NOMO-1 treated with dmso at 0.1 percent for 144 hours (cell line): Measurements from ENCODE around the gene ZNF599.
"Not testable (repeated sequence)": the region's sequence is repeated elsewhere in the genome, so short reads cannot be mapped to it uniquely, and the experiment has no call there.

Experiments used
- DNase-seq: peaks from one replicate; lab custom pipeline; 2025; ENCODE audit not compliant: unreplicated experiment; lab: John Stamatoyannopoulos, UW

ZNF599 gene

DNA sequence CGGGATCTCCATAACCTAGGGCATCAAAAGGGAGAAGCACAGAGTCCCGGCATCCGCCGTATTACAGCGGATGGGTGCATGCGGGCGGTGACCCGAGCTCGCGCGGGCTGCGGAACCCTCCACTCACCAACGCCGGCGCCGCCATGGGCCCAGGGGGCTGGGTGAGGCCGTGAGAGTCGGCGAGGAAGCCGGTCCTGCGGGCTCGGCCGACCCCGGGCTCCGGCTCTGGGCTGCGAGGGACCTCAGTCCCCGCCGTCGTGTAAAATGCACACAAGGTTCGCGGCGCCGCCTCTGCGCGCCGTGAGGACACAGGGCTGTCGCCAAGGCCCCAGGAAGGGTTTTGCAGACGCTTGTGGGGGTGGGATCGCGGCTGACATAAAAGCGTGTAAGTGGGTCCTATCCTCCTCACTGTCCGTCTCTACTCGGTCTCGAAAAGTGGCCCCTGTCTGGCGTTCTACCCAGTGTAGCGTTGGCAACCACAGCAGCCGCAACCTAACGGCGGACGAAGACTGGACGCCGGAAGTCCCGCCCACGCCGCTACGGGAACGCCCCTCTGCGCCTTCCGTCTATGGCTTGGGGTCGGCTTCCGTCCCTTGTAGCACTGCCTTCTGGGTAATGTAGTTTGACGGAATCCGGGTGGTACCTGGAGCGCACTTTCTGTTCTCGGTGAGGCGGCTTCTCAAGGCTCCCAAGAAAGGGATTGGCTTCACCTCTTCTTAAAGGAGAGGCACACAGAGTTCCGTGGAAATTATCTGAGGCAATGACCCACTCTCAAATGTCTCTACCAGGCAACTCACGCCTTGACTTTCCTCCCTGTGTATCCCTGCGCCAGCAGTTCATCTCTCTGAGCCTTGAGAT, at the start of gene ZNF599:
ZNF599 (minus strand) TSS at position 519 of the 858 bp plus-strand sequence; CDS start at position 145, 374 bp downstream.
- DNase-seq = no peak

DNA sequence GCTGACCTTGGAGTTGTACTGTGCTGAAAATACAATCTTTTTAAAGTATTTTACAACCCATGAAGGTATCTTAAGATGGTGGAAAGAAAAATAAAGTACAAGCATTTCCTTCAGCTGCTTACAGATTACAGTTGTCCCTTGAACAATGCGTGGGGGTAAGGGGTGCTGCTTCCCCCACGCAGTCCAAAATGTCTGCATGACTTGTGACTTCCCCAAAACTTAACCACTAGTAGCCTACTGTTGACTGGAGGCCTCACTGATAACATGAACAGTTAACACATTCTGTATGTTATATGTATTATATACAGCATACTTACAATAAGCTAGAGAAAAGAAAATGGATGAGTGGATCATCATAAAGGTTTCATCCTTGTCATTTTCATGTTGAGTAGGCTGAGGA, 45.3 kb upstream of the ZNF599 start:
- DNase-seq = no peak

DNA sequence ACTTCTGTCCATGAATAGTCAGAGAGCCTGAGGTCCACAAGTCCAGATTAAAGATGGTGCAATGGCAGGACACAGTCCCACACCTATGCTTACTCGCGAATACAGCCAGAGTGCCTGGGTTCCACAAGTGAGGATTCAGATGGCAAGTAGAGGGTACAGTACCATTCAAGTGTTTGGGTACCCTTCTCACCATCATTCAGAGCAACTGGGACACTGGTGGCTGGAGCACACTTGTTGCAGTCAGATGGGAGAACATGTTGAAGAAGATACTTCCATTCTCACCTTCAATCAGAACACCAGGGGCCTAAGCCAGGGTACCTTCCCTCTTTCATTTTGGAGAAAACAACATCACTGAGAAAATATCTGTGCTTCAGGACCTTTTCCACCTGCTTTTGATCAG, 43.7 kb upstream of the ZNF599 start:
- DNase-seq = no peak

DNA sequence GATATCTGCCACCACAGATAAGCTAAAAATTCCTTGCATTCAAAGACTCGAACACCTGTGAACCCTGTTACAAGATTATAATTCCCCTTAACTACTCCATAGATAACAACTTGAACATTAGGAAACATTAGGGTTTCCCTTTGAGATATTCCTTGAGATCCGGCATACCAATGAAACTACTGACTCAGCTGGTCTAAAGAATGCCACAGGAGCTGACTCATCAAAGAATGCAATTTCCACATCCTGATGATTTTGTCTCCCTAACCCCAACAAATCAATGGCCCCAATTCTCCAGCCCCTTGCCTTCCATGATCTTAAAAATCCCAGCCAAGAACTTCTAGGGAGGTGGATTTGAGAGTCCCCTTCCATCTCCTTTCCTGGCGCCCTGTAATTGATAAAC, 35.6 kb upstream of the ZNF599 start:
- DNase-seq = no peak

DNA sequence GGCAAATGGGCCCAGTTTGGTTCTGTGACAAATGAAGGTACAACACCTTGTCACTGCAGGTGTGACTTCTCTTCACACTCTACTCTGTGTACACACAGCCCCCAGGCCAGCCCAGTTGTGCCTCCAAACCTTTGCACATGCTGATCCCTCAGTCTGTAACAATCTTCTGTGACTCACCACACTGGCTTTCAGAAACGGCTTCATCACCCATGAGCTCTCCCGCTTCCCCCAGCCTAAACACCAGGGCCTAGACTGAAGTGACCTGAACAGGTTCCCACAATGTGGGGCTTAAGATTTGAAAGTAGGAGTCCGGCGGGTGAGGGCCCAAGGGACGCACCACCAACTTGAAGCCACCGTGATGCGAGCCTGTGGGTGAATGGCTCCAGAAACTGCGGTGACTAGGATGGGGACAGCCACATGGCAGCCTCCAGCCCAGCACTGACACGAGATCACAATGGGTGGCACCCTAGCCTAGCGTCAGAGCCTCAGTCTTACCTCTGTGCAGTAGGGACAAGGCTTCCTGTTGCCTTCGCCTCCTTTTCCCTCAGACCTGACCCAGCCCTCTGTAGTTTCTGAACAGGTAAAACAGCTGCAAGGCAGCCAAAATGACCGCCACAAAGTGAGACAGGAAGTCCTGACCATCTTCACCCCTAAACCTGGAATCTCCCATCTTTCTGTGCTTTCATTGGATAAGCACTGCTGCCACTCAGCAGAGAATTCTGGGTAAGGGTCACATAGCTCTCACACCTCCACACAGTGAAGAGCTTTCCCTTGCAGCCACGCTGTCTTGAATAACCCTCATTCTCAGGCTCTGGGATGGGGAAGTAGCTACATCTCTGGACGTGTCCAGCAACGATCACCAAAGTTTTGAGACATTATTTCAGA, 34.2 kb upstream of the ZNF599 start:
- no peak for DNase-seq

DNA sequence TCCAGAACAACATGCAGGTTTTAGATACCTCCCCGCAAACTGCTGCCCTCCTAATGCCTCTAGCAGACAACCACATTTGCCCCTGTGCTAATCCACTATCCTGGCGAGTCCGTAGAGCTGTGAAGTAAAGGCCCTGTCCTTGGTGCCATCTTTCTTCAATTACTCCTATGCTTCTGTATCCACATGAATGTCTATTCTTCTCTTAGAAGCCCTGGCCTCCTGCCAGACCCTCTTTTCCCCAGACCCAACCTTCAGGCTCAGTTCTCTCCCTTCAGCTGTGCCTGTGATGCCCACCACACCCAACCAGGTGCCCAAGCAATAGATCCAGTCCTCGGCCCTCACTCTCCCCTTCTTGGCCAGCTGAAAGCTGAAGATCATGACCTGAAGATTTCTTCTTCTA, 31.1 kb upstream of the ZNF599 start:
- no peak for DNase-seq

DNA sequence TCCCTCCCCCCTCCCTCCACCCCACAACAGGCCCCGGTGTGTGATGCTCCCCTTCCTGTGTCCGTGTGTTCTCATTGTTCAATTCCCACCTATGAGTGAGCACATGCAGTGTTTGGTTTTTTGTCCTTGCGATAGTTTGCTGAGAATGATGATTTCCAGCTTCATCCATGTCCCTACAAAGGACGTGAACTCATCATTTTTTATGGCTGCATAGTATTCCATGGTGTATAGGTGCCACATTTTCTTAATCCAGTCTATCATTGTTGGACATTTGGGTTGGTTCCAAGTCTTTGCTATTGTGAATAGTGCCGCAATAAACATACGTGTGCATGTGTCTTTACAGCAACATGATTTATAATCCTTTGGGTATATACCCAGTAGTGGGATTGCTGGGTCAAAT, 23.9 kb upstream of the ZNF599 start:
- DNase-seq = not testable (repeated sequence)

DNA sequence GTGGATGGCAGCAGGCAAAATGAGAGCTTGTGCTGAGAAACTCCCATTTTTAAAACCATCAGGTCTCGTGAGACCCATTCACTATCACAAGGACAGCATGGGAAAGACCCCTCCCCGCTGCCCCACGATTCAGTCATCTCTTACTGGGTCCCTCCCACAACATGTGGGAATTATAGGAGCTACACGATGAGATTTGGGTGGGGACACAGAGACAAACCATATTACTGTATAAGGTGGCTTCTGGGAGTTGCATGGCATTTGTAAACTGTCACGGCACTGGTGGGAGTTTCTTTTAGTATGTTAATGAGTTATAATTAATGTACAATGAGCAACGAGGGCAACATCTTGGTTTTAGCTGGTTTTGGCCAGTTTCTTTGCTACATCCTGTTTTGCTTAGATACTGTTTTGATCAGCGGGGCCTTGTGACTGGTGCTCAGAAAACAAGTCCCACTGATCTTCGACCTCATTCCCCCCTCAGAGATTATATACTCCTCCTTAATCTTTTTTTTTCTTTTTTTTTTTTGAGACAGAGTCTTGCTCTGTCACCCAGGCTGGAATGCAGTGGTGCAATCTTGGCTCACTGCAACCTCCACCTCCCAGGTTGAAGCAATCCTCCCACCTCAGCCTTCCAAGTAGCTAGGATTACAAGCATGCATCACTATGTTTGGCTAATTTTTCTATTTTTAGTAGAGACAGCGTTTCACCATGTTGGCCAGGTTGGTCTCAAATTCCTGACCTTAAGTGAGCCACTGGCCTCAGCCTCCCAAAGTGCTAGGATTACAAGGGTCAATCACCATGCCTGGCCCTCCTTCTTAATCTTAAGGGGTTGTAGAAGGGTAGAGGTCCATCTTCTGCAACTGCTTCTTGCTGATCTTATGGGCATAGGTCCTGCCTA, 21.3 kb upstream of the ZNF599 start:
- no peak for DNase-seq

DNA sequence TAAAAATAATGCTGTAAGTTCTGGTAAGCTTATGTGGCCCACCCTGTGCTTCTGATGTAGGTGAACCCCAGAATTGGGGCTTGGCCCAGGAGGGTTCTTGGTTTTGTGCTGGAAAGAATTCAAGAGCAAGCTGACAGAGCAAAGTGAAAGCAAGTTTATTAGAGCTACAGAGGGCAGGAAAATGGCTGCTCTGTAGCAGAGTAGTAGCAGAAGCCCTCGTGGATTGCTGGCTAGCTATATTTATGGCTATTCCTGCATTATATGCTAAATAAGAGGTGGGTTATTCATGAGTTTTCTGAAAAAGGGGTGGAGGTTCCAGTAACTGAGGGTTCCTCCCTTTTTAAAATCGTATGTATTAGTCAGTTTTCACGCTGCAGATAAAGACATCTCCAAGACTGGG, 20.6 kb upstream of the ZNF599 start:
- no peak for DNase-seq

DNA sequence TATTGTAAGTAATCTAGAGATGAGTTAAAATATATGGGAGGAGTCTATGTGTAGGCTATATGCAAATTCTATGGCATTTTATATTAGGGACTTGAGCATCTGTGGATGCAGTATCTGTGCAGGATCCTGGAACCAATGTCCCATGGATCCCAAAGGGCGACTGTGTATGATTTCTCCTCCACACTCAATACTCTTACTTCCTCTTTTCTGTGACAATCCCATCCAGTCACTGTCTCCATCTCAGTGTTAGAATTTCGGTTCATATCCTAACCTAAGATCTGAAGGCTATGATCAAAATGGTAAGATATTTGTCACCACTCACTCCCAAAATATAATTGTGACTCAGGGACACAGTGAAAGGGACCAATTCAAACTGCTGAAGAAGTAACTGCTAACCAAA, 15.1 kb upstream of the ZNF599 start:
- no peak for DNase-seq

DNA sequence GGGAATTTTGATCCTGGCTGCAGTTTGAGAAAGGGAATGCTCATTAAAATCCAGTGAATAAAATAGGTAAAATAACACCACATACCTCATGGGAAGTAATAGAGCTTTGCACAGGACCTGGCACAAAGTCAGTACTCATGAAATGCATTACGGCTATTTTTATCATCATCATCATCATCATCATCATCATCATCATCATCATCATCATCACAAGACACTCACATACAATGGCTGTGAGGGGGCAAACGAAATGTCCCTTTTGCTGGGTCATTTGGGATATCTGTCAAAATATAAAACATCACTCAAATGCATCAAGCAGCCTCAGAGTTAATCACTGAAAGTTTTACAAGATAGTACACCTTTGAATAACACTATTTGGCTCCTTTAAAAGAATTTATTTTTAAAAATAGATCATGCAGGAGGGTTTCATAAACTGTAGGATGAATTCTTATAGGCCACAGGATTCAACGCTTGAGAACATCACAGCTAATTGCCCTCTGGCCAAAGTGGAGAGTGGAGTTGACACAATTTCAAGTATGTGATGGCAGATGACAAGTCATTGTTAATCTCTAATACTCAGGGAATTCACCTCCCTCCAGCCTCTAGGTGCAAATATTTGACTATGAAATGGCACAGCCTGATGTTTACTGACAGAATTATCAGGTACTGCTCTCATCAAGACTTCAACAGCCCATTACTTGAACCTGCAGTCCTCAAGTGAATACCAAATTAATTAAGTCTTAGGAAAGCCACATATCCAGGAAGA, 14.2 kb upstream of the ZNF599 start:
- no peak for DNase-seq

DNA sequence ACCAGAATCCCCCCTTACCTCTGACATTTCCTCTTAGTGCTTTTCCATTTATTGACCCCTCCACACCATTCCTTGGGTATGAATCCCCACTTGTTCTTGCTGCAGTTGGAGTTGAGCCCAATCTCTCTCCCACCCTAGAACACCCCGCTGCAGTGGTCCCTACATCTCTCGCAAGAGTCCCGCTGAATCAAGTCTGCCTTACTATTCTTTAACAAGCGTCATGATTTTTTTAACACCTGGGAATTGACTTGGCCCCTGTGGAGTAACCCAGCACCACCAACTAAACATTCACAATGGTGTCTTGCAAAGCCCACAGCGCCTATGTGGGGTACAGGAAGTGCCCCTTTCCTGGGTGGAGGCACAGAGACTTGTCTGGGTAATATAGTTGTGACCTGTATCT, 13.2 kb upstream of the ZNF599 start:
- DNase-seq = no peak

DNA sequence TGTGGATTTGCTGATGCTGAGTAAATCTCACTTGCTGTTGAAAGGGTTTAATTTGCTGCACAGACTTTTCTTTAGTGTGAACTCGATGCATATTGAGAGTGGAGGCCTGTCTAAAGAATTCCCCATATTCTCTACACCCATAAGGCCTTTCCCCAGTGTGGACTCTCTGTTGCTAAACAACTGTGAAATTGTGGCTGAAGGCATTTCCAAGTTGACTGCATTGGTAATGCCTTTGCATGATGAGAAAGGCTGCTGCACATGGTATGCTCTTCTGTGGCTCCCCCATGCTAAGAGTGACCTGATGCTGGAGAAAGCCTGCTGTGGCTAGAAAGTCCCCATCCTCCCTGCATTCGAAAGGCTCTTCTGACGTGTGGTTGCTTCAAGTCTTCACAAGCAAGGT, 6.6 kb upstream of the ZNF599 start:
- DNase-seq = no peak

DNA sequence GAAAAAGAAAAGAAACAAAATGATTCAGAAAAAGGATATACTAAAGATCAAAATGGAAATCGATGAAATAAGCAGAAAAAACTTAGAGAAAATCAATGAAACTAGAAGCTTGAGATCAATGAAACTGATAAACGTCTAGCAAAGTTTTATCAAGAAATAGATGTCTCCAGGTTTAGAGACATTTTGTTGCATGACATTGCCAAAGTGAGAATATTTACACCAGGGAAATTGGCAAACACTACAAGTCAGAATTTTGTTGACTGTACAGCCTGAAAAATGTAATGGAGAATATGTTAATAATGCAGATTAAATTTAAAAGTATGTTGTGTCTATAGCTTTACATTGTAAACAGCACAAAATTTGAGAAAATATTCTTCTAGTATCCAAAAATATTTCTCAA, 5.3 kb upstream of the ZNF599 start:
- no peak for DNase-seq

DNA sequence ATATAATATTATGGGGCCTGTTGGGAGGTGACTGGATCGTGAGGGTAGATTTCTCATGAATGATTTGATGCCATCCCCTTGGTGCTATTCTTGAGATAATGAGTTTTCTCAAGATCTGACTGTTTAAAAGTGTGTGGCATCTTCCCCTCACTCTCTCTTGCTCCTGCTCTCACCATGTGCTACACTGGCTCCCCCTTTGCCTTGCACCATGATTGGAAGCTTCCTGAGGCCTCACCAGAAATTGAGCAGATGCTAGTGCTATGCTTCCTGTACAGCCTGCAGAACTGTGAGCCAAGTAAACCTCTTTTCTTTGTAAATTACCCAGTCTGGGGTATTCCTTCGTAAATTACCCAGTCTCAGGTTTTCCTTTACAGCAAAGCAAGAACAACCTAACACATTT, 1.8 kb upstream of the ZNF599 start:
- no peak for DNase-seq

DNA sequence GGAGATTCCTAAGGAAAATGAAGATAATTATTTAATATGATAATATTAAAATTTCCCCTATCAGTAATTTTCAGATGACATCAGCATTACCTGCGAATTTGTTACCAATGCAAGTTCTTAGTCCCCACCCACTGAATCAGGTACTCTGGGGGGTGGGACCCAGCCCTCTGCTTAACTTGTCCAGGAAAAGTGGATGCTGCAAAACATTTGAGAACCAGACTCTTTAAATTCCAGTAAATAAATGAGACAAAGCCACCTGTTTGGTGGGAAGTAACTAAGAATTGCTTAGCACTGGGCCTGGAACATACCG, 495 bp upstream of the ZNF599 start:
- DNase-seq = no peak

DNA sequence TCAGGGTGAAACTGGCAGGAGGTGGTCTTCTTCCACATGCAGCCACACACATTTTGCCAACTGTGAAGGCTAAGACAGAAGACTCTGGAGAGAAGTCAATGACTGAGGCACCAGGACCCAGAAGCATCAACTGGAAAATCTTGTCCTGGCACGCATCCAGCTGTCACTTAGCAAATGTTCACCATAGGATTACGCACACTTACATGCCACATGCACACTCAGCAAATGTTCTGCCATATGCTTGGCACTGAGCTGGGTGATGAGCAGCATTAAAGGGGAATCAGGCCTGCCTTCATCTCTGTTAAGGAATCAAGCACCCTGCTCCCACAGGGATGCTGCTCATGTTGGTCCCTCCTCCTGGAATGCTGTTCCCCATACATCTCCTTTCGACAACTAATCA, 5.1 kb downstream of the ZNF599 start:
- DNase-seq = no peak

DNA sequence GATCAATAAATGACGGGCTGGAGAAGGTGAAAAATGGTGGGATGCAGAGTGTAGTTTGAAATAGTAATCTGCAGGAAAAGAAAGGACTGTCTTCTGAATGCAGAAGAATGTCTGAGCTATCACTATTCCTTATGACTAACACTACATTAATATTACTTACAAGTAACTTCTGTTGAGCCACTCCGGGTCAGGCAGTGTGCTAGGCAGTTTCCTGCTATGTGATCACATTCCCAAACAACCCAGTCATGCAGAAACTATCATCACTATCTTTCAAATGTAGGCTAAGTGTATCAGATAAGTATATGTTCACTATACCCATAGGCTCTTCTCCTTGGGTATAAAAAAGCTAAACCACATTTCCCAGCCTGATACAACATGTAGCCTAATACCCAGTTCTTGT, 6.6 kb downstream of the ZNF599 start:
- no peak for DNase-seq

DNA sequence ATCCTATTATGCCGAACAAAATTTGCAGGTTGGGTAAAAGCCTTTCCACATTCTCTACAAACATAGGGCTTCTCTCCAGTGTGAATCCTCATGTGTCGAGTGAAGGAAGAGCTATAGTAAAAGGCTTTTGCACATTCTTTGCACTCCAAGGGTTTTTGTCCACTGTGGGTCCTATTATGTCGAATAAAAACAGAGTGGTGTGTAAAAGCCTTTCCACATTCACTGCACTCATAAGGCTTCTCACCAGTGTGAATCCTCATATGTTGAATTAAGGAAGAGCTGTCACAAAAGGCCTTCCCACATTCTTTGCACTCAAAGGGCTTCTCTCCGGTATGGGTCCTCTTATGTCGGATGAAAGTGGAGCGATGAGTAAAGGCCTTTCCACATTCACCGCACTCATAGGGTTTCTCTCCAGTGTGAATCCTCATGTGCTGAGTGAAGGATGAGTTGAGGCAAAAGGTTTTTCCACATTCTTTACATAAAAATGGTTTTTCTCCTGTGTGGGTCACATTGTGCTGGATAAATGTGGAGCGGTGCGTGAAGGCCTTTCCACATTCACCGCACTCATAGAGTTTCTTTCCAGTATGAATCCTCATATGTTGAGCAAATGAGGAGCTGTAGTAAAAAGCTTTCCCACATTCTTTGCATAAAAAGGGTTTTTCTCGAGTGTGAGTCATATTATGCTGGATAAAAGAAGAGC, 13.6 kb downstream of the ZNF599 start:
- no peak for DNase-seq

DNA sequence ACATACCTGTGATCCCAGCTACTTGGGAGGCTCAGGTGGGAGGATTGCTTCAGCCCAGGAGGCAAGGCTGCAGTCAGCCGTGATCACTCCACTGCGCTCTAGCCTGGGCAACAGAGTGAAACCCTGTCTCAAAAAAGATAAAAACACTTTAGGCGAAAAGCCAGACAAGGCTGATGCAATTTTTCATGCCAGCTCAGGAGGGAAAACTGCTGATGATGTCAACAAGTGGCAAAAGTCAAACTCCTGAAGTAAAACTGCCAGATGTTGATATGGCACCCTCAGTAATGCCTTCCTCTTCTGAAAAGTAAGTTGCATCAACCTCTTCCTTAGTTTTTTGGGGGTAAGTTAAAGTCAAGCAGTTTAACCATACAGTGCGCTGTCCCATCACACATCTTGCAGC, 15.6 kb downstream of the ZNF599 start:
- no peak for DNase-seq
